ENCODE data around the gene CLRN1. TPM values are rescaled to one million over a fixed set of nuclear protein-coding genes. Genes with fewer than 3 reads are reported as not detected.
A peak's percentile ranks its signal among the peaks of the same experiment; 100 is the strongest.

The CLRN1 gene
- total and polyA plus RNA-seq, 2 of the 13 experiments (the other 11 are each of a cell fraction or from before 2014, with no cell fraction given) = not detected

DNA sequence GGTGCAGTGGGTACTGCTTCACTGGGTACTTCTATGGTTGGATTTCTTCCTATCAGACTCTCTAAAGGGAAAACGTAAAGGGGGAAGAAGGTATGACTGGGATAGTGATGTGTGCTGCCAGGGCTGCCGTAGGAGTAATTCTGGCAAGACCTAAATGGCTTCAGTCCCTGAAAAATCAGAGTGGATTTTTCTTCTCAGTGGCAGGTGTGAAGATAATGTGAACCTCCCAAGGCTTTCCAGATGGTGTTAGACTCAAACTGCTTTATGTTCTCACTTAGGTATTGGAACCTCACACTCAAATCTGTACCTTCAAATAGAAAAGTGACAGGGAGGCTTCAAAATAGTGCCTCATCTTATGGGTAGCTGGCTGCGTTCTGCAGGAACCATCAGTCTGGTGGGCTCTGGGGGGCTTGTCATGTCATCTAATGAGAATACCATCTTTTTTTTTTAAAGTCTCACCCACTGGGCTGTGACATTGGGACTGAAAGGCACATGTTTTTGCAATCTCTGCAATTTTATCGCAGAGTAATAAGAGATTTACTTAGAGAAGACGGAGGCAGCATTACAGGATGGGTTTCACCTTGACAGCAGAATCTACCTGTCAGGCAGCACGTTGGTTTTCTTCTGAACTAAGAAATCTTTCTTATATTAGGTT lies 95.8 kb downstream of the CLRN1 start:
- H3K36me3 ChIP-seq (replicated peaks in 1 of 2; ENCODE audit: control insufficient read depth in 1 of 2, insufficient read depth in 2 of 2, low read length in 2 of 2) = no peaks in the 10 kb centered on the region
- ChIA-PET POLR2A (no interaction called here), CTCF (ENCODE audit: low intra/inter-chr PET ratio, low total read pairs) (no interaction called here)
- H3K4me2 ChIP-seq (ENCODE audit: low read depth, low read length) = no peak overlapping the region
- no TSS peak for BruUV-seq (replicated peaks)
- intact Hi-C loops (cut with micrococcal nuclease; ENCODE audit: unreplicated experiment) (no loop called here), in situ Hi-C loops (cut with HindIII; ENCODE audit: extremely low pct_ligation_motif_present, low pct_unique_long_range_greater_than_20kb) (no loop called here)
- peaks cover 0 to 5% of the 10 kb centered on the region in 2 experiments; a peak in 1 of 5 replicates for H3K27me3 ChIP-seq (ENCODE audit: control insufficient read depth in 1 of 2, insufficient read depth in 2 of 2, low read length in 2 of 2)
- H3K27ac ChIP-seq (ENCODE audit: extremely low read length, insufficient read depth, low read length) = no peak overlapping the region
- H4K20me1 ChIP-seq (ENCODE audit: insufficient read depth, low read length) = no peaks in the 10 kb centered on the region
- TF ChIP-seq MAFK (conservative IDR thresholded peaks at IDR 0.05 in 1 of 2, IDR thresholded peaks at IDR 0.05 in 1 of 2; ENCODE audit: low read length in 2 of 2) (peak; percentile 2 to 35; a peak in 2 of 4 replicates), DPF2 (CRISPR knock-in tag; IDR thresholded peaks at IDR 0.05; ENCODE audit: borderline replicate concordance, low read depth) (no peak)
- FAIRE-seq = no peak
- H3K79me2 ChIP-seq (ENCODE audit: insufficient read depth, low read length) = no peaks in the 10 kb centered on the region
- no peak overlapping the region for H3K4me3 ChIP-seq (replicated peaks in 1 of 3; ENCODE audit: insufficient read depth in 1 of 3, low read depth in 2 of 3, low read length in 3 of 3)
- H3K9ac ChIP-seq (ENCODE audit: insufficient read depth, low read depth, low read length) = no peak overlapping the region
- H2AFZ ChIP-seq (ENCODE audit: low read length) = no peak overlapping the region
- no peaks in the 10 kb centered on the region for H3K9me3 ChIP-seq (ENCODE audit: low read length)
- WGBS (ENCODE audit: low lambda C conversion rate) = 16% methylated on average over 6 of the region's 6 CpGs
- H3K4me1 ChIP-seq (ENCODE audit: insufficient read depth, low read length) = no peaks in the 10 kb centered on the region
- no peak for ATAC-seq
- no peak for DNase-seq (ENCODE audit: low spot score)

Other genes starting within 250 kb of the CLRN1 start
- gene SIAH2, start 209.6 kb downstream of the CLRN1 start, total RNA-seq (2016; rRNA removed; fragmentation: Illumina TruSeq; extraction: Trizol) = 71.8 and 79.5 TPM in 2 replicates
- 117 and 140 TPM in 2 replicates for gene SIAH2, start 209.6 kb downstream of the CLRN1 start, polyA plus RNA-seq (2011; rRNA removed)
- not detected in 2 replicates for gene MINDY4B, start 67.3 kb downstream of the CLRN1 start, total RNA-seq (2016; rRNA removed; fragmentation: Illumina TruSeq; extraction: Trizol)
- gene MINDY4B, start 67.3 kb downstream of the CLRN1 start, polyA plus RNA-seq (2011; rRNA removed) = not detected in 2 replicates
- gene MED12L, start 112.9 kb upstream of the CLRN1 start, total RNA-seq (2016; rRNA removed; fragmentation: Illumina TruSeq; extraction: Trizol) = 0.64 and 0.81 TPM in 2 replicates
- 0.05 and 0.07 TPM in 2 replicates for gene MED12L, start 112.9 kb upstream of the CLRN1 start, polyA plus RNA-seq (2011; rRNA removed)
- gene GPR171, start 230.5 kb upstream of the CLRN1 start, total RNA-seq (2016; rRNA removed; fragmentation: Illumina TruSeq; extraction: Trizol) = not detected in 2 replicates
- not detected in 2 replicates for gene GPR171, start 230.5 kb upstream of the CLRN1 start, polyA plus RNA-seq (2011; rRNA removed)

All from HepG2 (cell line).